ENCODE results near the gene ABCB4.

GRCh38 chr7:87445897-87446296 is 29.6 kb downstream of the ABCB4 start:
- TF ChIP-seq CTCF (IDR thresholded peaks at IDR 0.05) (no peak), POLR2AphosphoS5 (IDR thresholded peaks at IDR 0.05) (no peak), EP300 (IDR thresholded peaks at IDR 0.05) (no peak)

All from upper lobe of left lung (tissue), 4 donors.